Mononuclear cell (primary cell): ENCODE measurements around the gene BORCS8. TPM values are rescaled to one million over a fixed set of nuclear protein-coding genes. Genes with fewer than 3 reads are reported as not detected.
"Not testable (repeated sequence)": the region's sequence is repeated elsewhere in the genome, so short reads cannot be mapped to it uniquely, and the experiment has no call there.

Experiments
- H3K27me3 ChIP-seq: 2 replicates; pipeline ENCODE4 v1.6.0; 2011; ENCODE audit warnings: low read length, control low read depth; ENCODE audit not compliant: insufficient read depth
- H3K4me1 ChIP-seq: 2 replicates; pipeline ENCODE4 v1.5.1; 2011; ENCODE audit warnings: mild to moderate bottlenecking, low read length, control low read depth; ENCODE audit not compliant: insufficient read depth
- H3K4me3 ChIP-seq: 2 replicates; pipeline ENCODE4 v1.5.1; 2011; ENCODE audit warnings: mild to moderate bottlenecking, low read length, moderate library complexity
- H3K9me3 ChIP-seq: 2 replicates; pipeline ENCODE4 v1.5.1; 2011; ENCODE audit warnings: low read depth, mild to moderate bottlenecking, control low read depth, low read length
- total RNA-seq: library from RNA; depleted of rRNA; stranded (reverse); fragments of >200 nt; gene quantifications from one replicate; pipeline ENCODE4 v1.2.3, GENCODE V29; 2012

The BORCS8 gene
- total RNA-seq, 1 donor: 4.6 TPM

DNA sequence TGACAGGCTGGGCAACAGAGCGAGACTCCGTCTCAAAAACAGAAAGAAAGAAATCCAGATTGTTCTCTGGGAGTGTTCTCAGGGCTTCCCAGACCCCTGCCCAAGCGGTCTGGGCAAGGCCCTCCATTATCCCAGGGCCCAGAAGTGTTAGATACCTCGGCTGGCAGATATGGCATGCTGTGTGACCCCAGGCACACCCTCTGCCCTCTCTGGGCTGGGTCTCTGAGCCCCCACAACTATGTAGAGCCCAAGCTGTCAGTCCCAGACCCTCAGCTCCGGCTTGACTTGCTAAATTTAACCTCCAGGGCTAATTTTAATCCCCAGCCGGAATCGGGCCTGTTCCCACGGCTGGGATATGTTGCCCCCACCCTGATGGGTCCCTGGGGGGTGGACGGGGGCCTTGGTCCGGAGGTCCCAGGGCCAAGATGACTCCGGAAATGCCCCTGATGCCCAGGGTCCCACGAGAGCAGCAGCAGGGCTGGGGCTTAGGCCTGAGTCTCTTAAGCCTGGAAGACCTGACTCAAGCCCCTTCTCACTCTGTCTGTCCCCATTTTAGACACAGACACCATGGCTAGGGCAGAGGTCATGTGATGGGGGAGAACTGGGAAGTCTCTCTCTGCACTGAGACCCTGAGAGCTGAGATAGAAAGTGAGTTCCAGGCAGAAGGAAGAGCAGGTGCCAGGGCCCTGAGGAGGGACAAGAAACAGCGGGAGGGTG, 39.1 kb downstream of the BORCS8 start:
- Histone ChIP-seq H3K4me3 (no peak overlapping the region), H3K4me1 (no peaks in the 10 kb centered on the region), H3K27me3 (no peaks in the 10 kb centered on the region), H3K9me3 (no peaks in the 10 kb centered on the region)

DNA sequence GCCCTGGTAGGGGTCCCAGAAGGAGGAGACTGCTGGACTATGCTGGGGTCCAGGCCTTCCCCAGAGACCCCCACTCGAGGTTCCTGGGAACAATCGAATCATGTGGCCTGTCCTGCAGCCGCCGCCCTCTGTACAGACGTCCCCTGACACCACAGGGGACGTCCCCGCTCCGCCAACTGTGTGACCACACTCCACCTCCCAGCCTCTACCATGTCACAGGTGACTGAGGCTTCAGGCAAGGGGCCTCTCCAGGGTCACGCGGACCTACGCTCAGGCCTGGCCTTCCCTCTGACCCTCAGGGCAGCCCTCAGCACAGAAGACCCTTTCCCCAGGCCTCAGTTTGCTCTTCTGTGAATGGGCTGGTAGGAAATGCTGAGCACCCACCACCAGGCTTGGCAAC, 40.5 kb downstream of the BORCS8 start:
- Histone ChIP-seq H3K4me1 (no peaks in the 10 kb centered on the region), H3K4me3 (no peak overlapping the region), H3K9me3 (no peaks in the 10 kb centered on the region), H3K27me3 (no peaks in the 10 kb centered on the region)

GRCh38 chr19:19149435-19149834, 42.5 kb downstream of the BORCS8 start:
- H3K9me3 ChIP-seq: no peaks in the 10 kb centered on the region
- H3K27me3 ChIP-seq: no peaks in the 10 kb centered on the region
- no peaks in the 10 kb centered on the region for H3K4me1 ChIP-seq
- H3K4me3 ChIP-seq: no peak overlapping the region

- H3K4me1 ChIP-seq: not testable (repeated sequence)
Observed at GRCh38 chr19:19148504-19148903, 43.4 kb downstream of the BORCS8 start.

DNA sequence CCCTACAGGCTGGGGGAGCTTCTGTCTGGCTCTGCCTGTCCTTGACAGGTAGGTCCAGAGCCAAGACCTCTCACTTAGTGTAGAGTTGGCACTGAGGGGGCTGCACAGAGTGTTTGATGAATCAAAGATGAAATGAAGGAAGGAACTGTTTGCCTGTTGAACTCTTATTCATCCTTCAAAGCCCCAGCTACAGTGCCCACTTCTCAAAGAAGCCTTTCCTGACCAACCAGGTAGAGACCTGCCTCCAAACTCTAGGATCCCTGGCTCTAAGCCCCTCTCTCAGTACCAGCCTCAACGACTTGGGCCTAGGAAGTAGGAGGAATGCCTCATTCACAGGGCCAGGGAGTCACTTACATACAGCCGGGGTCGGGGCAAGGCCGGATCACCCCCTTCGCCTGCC, 44.6 kb downstream of the BORCS8 start:
- H3K4me3 ChIP-seq: no peak overlapping the region
- H3K4me1 ChIP-seq: no peaks in the 10 kb centered on the region
- no peaks in the 10 kb centered on the region for H3K27me3 ChIP-seq
- H3K9me3 ChIP-seq: no peaks in the 10 kb centered on the region

More at GRCh38 chr19:19148504-19148903, 43.4 kb downstream of the BORCS8 start:
- not testable (repeated sequence) for H3K27me3 ChIP-seq, H3K4me3 ChIP-seq, H3K9me3 ChIP-seq

DNA sequence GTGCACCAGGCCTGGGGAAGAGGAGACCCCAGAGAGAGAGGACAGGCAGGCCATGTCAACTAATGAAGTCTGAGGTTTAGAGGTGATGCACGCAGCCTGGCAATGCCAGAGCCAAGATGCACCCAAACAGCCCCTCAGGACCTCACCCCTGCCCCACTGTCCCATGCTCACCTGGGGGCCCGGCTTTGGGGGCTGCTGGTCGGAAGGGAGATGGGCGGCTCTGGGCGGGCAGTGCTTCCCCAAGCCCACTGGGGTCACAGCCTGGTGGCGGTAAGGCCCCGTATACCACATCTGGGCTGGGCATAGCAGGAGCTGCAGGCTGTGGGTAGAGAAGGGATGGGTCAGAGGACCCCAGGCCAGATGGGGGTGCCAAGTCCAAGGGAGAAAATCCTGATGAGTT, 45.1 kb downstream of the BORCS8 start:
- H3K27me3 ChIP-seq: no peaks in the 10 kb centered on the region

GRCh38 chr19:19145684-19146608, 46.0 kb downstream of the BORCS8 start:
- no peaks in the 10 kb centered on the region for H3K27me3 ChIP-seq
- no peaks in the 10 kb centered on the region for H3K9me3 ChIP-seq
- H3K4me1 ChIP-seq: no peaks in the 10 kb centered on the region
- H3K4me3 ChIP-seq: no peak overlapping the region

More for the DNA sequence above, 45.1 kb downstream of the BORCS8 start:
- no peak overlapping the region for H3K4me3 ChIP-seq
- H3K4me1 ChIP-seq: no peaks in the 10 kb centered on the region
- H3K9me3 ChIP-seq: no peaks in the 10 kb centered on the region

DNA sequence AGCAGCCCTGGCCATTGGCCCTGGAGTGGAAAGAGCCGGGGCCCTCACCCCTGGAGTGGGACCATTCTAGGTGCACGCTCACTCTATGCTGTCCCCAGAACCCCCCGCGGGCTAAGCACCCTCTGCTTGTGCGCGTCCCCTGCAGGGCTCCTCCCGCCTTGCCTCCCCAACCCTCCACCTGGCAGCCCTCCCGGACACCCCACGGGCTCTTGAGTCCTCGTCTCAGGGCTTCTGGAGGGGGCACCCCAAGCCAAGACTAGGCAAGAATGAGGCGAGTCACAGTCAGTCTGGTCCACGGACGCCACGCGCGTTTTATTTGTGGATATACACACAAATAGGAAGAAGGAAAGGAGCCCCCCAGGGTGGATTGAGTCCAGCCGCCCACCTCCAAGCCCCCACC, 46.7 kb downstream of the BORCS8 start:
- Histone ChIP-seq H3K4me1 (no peaks in the 10 kb centered on the region), H3K4me3 (no peak overlapping the region), H3K9me3 (no peaks in the 10 kb centered on the region), H3K27me3 (no peaks in the 10 kb centered on the region)

GRCh38 chr19:19142347-19142746, 49.6 kb downstream of the BORCS8 start:
- Histone ChIP-seq H3K4me3 (no peak overlapping the region), H3K9me3 (no peaks in the 10 kb centered on the region), H3K4me1 (peaks cover 12% of the 10 kb centered on the region), H3K27me3 (no peaks in the 10 kb centered on the region)

DNA sequence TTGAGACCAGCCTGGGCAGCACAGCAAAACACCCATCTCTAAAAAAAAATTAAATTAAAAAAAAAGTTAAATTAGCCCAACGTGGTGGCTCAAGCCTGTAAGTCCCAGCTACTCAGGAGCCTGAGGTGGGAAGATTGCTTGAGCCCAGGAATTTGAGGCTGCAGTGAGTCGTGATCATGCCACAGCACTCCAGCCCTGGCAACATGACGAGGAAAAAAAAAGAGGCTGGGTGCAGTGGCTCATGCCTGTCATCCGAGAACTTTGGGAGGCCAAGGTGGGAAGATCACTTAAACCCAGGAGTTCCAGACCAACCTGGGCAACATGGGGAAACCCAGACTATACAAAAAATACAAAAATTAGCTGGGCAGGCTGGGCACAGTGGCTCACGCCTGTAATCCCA, 51.5 kb downstream of the BORCS8 start:
- Histone ChIP-seq H3K4me1 (peaks cover 12% of the 10 kb centered on the region), H3K4me3 (no peak overlapping the region), H3K27me3 (no peaks in the 10 kb centered on the region), H3K9me3 (no peaks in the 10 kb centered on the region)

DNA sequence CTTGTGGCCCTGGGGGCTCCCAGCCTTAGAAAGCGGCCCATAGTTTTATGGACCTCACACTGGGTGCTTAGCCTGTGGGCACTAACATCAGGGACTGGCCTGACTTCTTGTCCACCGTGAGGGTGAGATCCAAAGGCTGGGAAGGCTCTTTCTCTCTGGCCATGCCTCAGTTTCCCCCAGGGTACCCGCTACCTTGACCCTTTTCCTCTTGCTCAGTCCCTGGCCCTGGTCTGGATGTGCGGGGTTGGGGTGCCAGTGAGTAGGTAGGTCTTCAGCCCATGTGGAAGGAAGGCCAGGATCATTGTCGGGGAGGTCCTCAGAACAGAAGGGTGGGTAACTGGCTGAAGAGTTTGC, 52.1 kb downstream of the BORCS8 start:
- H3K27me3 ChIP-seq: no peaks in the 10 kb centered on the region
- H3K9me3 ChIP-seq: no peaks in the 10 kb centered on the region
- no peak overlapping the region for H3K4me3 ChIP-seq
- peaks cover 15% of the 10 kb centered on the region for H3K4me1 ChIP-seq

DNA sequence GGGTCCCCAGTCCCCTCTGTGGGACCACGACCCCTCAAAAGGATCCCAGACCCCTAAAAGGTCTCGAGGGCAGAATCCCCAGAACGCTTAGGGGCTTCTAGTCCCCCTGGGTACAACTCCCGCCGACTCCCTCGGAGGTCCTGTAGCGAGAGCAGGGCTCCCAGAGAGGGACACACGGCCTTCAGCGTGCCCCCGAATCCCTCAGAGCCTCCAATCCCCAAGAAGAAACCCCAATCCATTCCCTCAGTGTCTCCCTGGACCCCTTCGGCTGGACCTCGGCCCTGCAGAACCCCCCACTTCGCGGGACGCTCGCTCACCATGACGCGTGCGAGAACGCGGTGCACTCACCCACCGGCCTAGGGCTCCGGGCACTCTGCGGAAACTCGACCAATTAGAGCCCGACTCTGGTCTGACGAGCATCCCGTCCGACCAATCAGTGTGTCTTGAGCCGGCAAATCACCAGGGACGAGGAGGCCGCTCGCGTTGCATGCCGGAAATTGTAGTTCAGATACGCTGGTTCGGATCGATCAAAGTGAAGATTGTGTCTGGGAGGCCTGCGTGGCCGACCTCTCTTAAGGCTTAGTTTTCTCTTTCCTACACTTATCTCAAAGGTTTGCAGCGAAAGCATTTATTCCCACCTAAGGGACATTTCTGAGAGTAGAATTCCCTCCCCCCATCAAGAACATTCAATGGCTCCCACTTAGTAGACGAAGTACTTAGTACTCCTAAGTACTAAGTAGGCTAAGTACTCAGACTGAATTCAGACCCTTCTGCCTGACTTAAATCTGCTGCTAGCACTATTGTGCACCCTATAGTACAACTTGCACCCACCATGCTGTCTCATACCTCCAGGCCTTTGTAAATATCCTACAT, 53.6 kb downstream of the BORCS8 start, which contains the start of gene TMEM161A:
Gene TMEM161A (minus strand): TSS at position 370 of the 873 bp plus-strand sequence. CDS start 50 bp downstream, at position 320.
- peak within 1 kb of the TSS; percentile 57 for H3K4me3 ChIP-seq
- peaks cover 19% of the 10 kb centered on the region for H3K4me1 ChIP-seq
- H3K9me3 ChIP-seq: no peaks in the 10 kb centered on the region
- no peaks in the 10 kb centered on the region for H3K27me3 ChIP-seq

GRCh38 chr19:19137556-19138108, 54.3 kb downstream of the BORCS8 start:
- no peaks in the 10 kb centered on the region for H3K27me3 ChIP-seq
- H3K9me3 ChIP-seq: no peaks in the 10 kb centered on the region
- H3K4me3 ChIP-seq: peak overlapping the region; percentile 57
- peaks cover 19% of the 10 kb centered on the region for H3K4me1 ChIP-seq

- H3K9me3 ChIP-seq, H3K4me3 ChIP-seq, H3K27me3 ChIP-seq: not testable (repeated sequence)
- peaks cover 19% of the 10 kb centered on the region for H3K4me1 ChIP-seq
Observed at GRCh38 chr19:19135713-19136112, 56.2 kb downstream of the BORCS8 start.
